GM21381 (cell line): ENCODE results near the gene SCN5A.

ENCODE experiments used
- ATAC-seq: cut with Tn5 transposase; IDR thresholded peaks from one replicate; pipeline ENCODE4 v1.9.1; 2021; ENCODE audit warnings: mild to moderate bottlenecking, moderate library complexity; ENCODE audit not compliant: unreplicated experiment

The SCN5A gene

GRCh38 chr3:38603731-38604131, 45.8 kb downstream of the SCN5A start:
- ATAC-seq, result no peak

GRCh38 chr3:38602576-38603250, 46.8 kb downstream of the SCN5A start:
- ATAC-seq, result no peak

GRCh38 chr3:38601956-38602550, 47.4 kb downstream of the SCN5A start:
- ATAC-seq, result no peak

- ATAC-seq, result no peak
These were observed 48.9 kb downstream of the SCN5A start for GRCh38 chr3:38600551-38600950.

GRCh38 chr3:38599886-38600285, 49.6 kb downstream of the SCN5A start:
- ATAC-seq, result no peak

GRCh38 chr3:38598791-38599190, 50.7 kb downstream of the SCN5A start:
- ATAC-seq, result no peak

- no peak for ATAC-seq
These were observed 51.9 kb downstream of the SCN5A start for GRCh38 chr3:38597502-38598060.

- no peak for ATAC-seq
These were observed 54.1 kb downstream of the SCN5A start for GRCh38 chr3:38595393-38595792.

GRCh38 chr3:38590521-38590920, 59.0 kb downstream of the SCN5A start:
- no peak for ATAC-seq

- ATAC-seq, result no peak
These were observed 60.2 kb downstream of the SCN5A start for GRCh38 chr3:38588995-38589937.

GRCh38 chr3:38588371-38588971, 61.0 kb downstream of the SCN5A start:
- ATAC-seq, result no peak

GRCh38 chr3:38587548-38588131, 61.8 kb downstream of the SCN5A start:
- no peak for ATAC-seq

- no peak for ATAC-seq
These were observed 62.7 kb downstream of the SCN5A start for GRCh38 chr3:38586546-38587520.

GRCh38 chr3:38585791-38586420, 63.6 kb downstream of the SCN5A start:
- no peak for ATAC-seq

GRCh38 chr3:38583688-38584087, 65.8 kb downstream of the SCN5A start:
- ATAC-seq, result no peak

GRCh38 chr3:38582941-38583645, 66.4 kb downstream of the SCN5A start:
- no peak for ATAC-seq

GRCh38 chr3:38582316-38582715, 67.2 kb downstream of the SCN5A start:
- ATAC-seq, result no peak

GRCh38 chr3:38581774-38582173, 67.7 kb downstream of the SCN5A start:
- ATAC-seq, result no peak
